ENCODE results near the gene N4BP3.
A peak's percentile ranks its signal among the peaks of the same experiment; 100 is the strongest.
"Not testable (repeated sequence)": the region's sequence is repeated elsewhere in the genome, so short reads cannot be mapped to it uniquely, and the experiment has no call there.

N4BP3 gene

GRCh38 chr5:178113141-178113787, at the start of gene N4BP3:
TSS of gene N4BP3 (plus strand) at chr5:178113532. CDS start at chr5:178119584, 6,052 bp downstream.
- H3K4me3 Mint-ChIP-seq = peak within 1 kb of the TSS; percentile 97 to 99

GRCh38 chr5:178067755-178068154, 45.6 kb upstream of the N4BP3 start:
- no peak for DNase-seq
- Mint-ChIP-seq H3K9me3 (no peaks in the 10 kb centered on the region), H3K4me1 (peaks cover 18% of the 10 kb centered on the region), H3K27ac (no peak overlapping the region), H3K4me3 (no peak overlapping the region), H3K27me3 (no peaks in the 10 kb centered on the region)
- no peak for ATAC-seq

More at GRCh38 chr5:178113141-178113787, at the start of gene N4BP3:
- DNase-seq = peak; percentile 86 to 87
- peak; percentile 67 for ATAC-seq
- no peaks in the 10 kb centered on the region for H3K9me3 Mint-ChIP-seq
- no peaks in the 10 kb centered on the region for H3K27me3 Mint-ChIP-seq
- H3K4me1 Mint-ChIP-seq = peaks cover 53% of the 10 kb centered on the region
- peak within 1 kb of the TSS; percentile 79 to 94 for H3K27ac Mint-ChIP-seq

GRCh38 chr5:178068293-178068692, 45.0 kb upstream of the N4BP3 start:
- no peaks in the 10 kb centered on the region for H3K9me3 Mint-ChIP-seq
- H3K4me3 Mint-ChIP-seq = no peak overlapping the region
- no peaks in the 10 kb centered on the region for H3K27me3 Mint-ChIP-seq
- no peak overlapping the region for H3K27ac Mint-ChIP-seq
- peaks cover 18% of the 10 kb centered on the region for H3K4me1 Mint-ChIP-seq
- DNase-seq (no peak), ATAC-seq (no peak)

- ATAC-seq = peak; percentile 66
- Mint-ChIP-seq H3K27me3 (no peaks in the 10 kb centered on the region), H3K4me3 (no peak overlapping the region), H3K9me3 (no peaks in the 10 kb centered on the region), H3K4me1 (peaks cover 25% of the 10 kb centered on the region), H3K27ac (no peak overlapping the region)
- DNase-seq = peak; percentile 24 to 33
Measured at GRCh38 chr5:178069909-178070308, 43.4 kb upstream of the N4BP3 start.

- no peak for ATAC-seq
- Mint-ChIP-seq H3K9me3 (no peaks in the 10 kb centered on the region), H3K4me1 (peaks cover 31% of the 10 kb centered on the region), H3K27me3 (no peaks in the 10 kb centered on the region), H3K4me3 (no peak overlapping the region), H3K27ac (no peak overlapping the region)
- no peak for DNase-seq
Measured at GRCh38 chr5:178071108-178071507, 42.2 kb upstream of the N4BP3 start.

GRCh38 chr5:178072749-178073148, 40.6 kb upstream of the N4BP3 start:
- H3K27me3 Mint-ChIP-seq = no peaks in the 10 kb centered on the region
- H3K27ac Mint-ChIP-seq = no peak overlapping the region
- H3K4me1 Mint-ChIP-seq = peaks cover 33% of the 10 kb centered on the region
- DNase-seq (no peak), ATAC-seq (no peak)
- no peaks in the 10 kb centered on the region for H3K9me3 Mint-ChIP-seq
- no peak overlapping the region for H3K4me3 Mint-ChIP-seq

- no peaks in the 10 kb centered on the region for H3K27me3 Mint-ChIP-seq
- H3K4me1 Mint-ChIP-seq = peaks cover 18% of the 10 kb centered on the region
- no peak for DNase-seq
- ATAC-seq = no peak
- H3K4me3 Mint-ChIP-seq = no peak overlapping the region
- H3K27ac Mint-ChIP-seq = no peak overlapping the region
- no peaks in the 10 kb centered on the region for H3K9me3 Mint-ChIP-seq
Measured at GRCh38 chr5:178074266-178074952, 38.9 kb upstream of the N4BP3 start.

- H3K4me1 Mint-ChIP-seq = peaks cover 16% of the 10 kb centered on the region
- not testable (repeated sequence) for H3K9me3 Mint-ChIP-seq, ATAC-seq, H3K27me3 Mint-ChIP-seq, H3K4me3 Mint-ChIP-seq, H3K27ac Mint-ChIP-seq, DNase-seq
Measured at GRCh38 chr5:178076965-178077364, 36.4 kb upstream of the N4BP3 start.

- Mint-ChIP-seq H3K27me3 (no peaks in the 10 kb centered on the region), H3K4me3 (no peak overlapping the region), H3K27ac (no peak overlapping the region)
Measured at GRCh38 chr5:178077751-178078150, 35.6 kb upstream of the N4BP3 start.

GRCh38 chr5:178078197-178079010, 34.9 kb upstream of the N4BP3 start:
- H3K4me3 Mint-ChIP-seq = no peak overlapping the region
- DNase-seq (no peak), ATAC-seq (no peak)

More at GRCh38 chr5:178077751-178078150, 35.6 kb upstream of the N4BP3 start:
- DNase-seq (no peak), ATAC-seq (no peak)
- Mint-ChIP-seq H3K4me1 (peaks cover 16% of the 10 kb centered on the region), H3K9me3 (no peaks in the 10 kb centered on the region)

GRCh38 chr5:178080056-178080455, 33.3 kb upstream of the N4BP3 start:
- Mint-ChIP-seq H3K27ac (no peak overlapping the region), H3K4me3 (no peak overlapping the region), H3K4me1 (peaks cover 21% of the 10 kb centered on the region), H3K9me3 (no peaks in the 10 kb centered on the region), H3K27me3 (peaks cover 6% of the 10 kb centered on the region)
- no peak for DNase-seq
- ATAC-seq = no peak

More at GRCh38 chr5:178078197-178079010, 34.9 kb upstream of the N4BP3 start:
- Mint-ChIP-seq H3K4me1 (peaks cover 18% of the 10 kb centered on the region), H3K27ac (no peak overlapping the region), H3K27me3 (no peaks in the 10 kb centered on the region), H3K9me3 (no peaks in the 10 kb centered on the region)

GRCh38 chr5:178080618-178081410, 32.5 kb upstream of the N4BP3 start:
- no peaks in the 10 kb centered on the region for H3K9me3 Mint-ChIP-seq
- no peak overlapping the region for H3K4me3 Mint-ChIP-seq
- peaks cover 19% of the 10 kb centered on the region for H3K4me1 Mint-ChIP-seq
- no peak overlapping the region for H3K27ac Mint-ChIP-seq
- DNase-seq (no peak), ATAC-seq (no peak)
- H3K27me3 Mint-ChIP-seq = peaks cover 7% of the 10 kb centered on the region

GRCh38 chr5:178081571-178082243, 31.6 kb upstream of the N4BP3 start:
- Mint-ChIP-seq H3K9me3 (no peaks in the 10 kb centered on the region), H3K27me3 (peaks cover 11% of the 10 kb centered on the region), H3K27ac (no peak overlapping the region), H3K4me3 (no peak overlapping the region), H3K4me1 (peaks cover 12% of the 10 kb centered on the region)
- ATAC-seq (no peak), DNase-seq (no peak)

GRCh38 chr5:178083922-178084321, 29.4 kb upstream of the N4BP3 start:
- Mint-ChIP-seq H3K27me3 (peaks cover 14% of the 10 kb centered on the region), H3K4me3 (no peak overlapping the region), H3K9me3 (no peaks in the 10 kb centered on the region), H3K4me1 (peaks cover 12% of the 10 kb centered on the region), H3K27ac (no peak overlapping the region)
- DNase-seq (no peak), ATAC-seq (no peak)

- H3K4me1 Mint-ChIP-seq = peaks cover 16% of the 10 kb centered on the region
- no peak overlapping the region for H3K4me3 Mint-ChIP-seq
- H3K27me3 Mint-ChIP-seq = peaks cover 14% of the 10 kb centered on the region
- ATAC-seq (no peak), DNase-seq (no peak)
- no peak overlapping the region for H3K27ac Mint-ChIP-seq
- H3K9me3 Mint-ChIP-seq = no peaks in the 10 kb centered on the region
Measured at GRCh38 chr5:178085316-178085715, 28.0 kb upstream of the N4BP3 start.

All from stimulated activated naive CD8-positive, alpha-beta T cell treated with anti-CD3 and anti-CD28 coated beads, Interleukin-15, amount 100 ng/mL, for 72 hours (primary cell).